Neural cell (in vitro differentiated cells): ENCODE measurements around the gene TXNDC11. TPM values are rescaled to one million over a fixed set of nuclear protein-coding genes. Genes with fewer than 3 reads are reported as not detected.

Experiments used
- H2AFZ ChIP-seq: fragments of 200-600, 300-800 bp; sonication (generic), shearing (Covaris generic); 2 replicates; pipeline ENCODE4 v1.6.0; 2014; ENCODE audit warnings: low read depth, mild to moderate bottlenecking, antibody characterized with exemption, low read length, moderate library complexity
- H3F3A ChIP-seq: fragments of 200-600 bp; shearing (Covaris generic); 2 replicates; pipeline ENCODE4 v1.6.1; 2016; ENCODE audit warnings: mild to moderate bottlenecking, moderate library complexity, mixed read lengths, antibody characterized with exemption, low read length; ENCODE audit not compliant: insufficient read depth, poor library complexity, severe bottlenecking
- H3K27ac ChIP-seq: fragments of 200-600, 300-800 bp; sonication (generic), shearing (Covaris generic); 2 replicates; pipeline ENCODE4 v1.5.1; 2014; ENCODE audit warnings: mild to moderate bottlenecking, low read length, moderate library complexity
- H3K27me3 ChIP-seq: fragments of 300-800, 200-600 bp; sonication (generic), shearing (Covaris generic); 2 replicates; pipeline ENCODE4 v1.6.0; 2014; ENCODE audit warnings: mild to moderate bottlenecking, low read depth, low read length, moderate library complexity; ENCODE audit not compliant: insufficient read depth
- H3K36me3 ChIP-seq: fragments of 300-800, 200-600 bp; sonication (generic), shearing (Covaris generic); 2 replicates; pipeline ENCODE4 v1.5.1; 2014; ENCODE audit warnings: mild to moderate bottlenecking, antibody characterized with exemption, low read length, moderate library complexity; ENCODE audit not compliant: insufficient read depth
- H3K4me2 ChIP-seq: fragments of 300-800, 200-600 bp; sonication (generic), shearing (Covaris generic); 2 replicates; pipeline ENCODE4 v1.6.0; 2014; ENCODE audit warnings: mild to moderate bottlenecking, low read length
- H3K4me3 ChIP-seq: fragments of 300-800, 200-600 bp; sonication (generic), shearing (Covaris generic); 2 replicates; pipeline ENCODE4 v1.5.1; 2014; ENCODE audit warnings: mild to moderate bottlenecking, low read length, moderate library complexity
- H3K79me2 ChIP-seq: fragments of 200-600 bp; shearing (Covaris generic); replicated peaks from 2 replicates; pipeline ENCODE4 v1.6.0; 2014; ENCODE audit warnings: mild to moderate bottlenecking, low read length, moderate library complexity; ENCODE audit not compliant: insufficient read depth
- H3K9ac ChIP-seq: fragments of 300-800, 200-600 bp; sonication (generic), shearing (Covaris generic); 2 replicates; pipeline ENCODE4 v1.6.1; 2016; ENCODE audit warnings: mild to moderate bottlenecking, low read length, mixed read lengths
- H3K9me2 ChIP-seq: fragments of 200-600 bp; shearing (Covaris generic); 2 replicates; pipeline ENCODE4 v1.6.1; 2016; ENCODE audit warnings: mild to moderate bottlenecking, low read length, mixed read lengths; ENCODE audit not compliant: insufficient read depth
- H3K9me3 ChIP-seq: fragments of 200-600, 300-800 bp; sonication (generic), shearing (Covaris generic); 2 replicates; pipeline ENCODE4 v1.6.1; 2016; ENCODE audit warnings: mild to moderate bottlenecking, mixed run types, low read length, moderate library complexity, mixed read lengths
- H4K20me1 ChIP-seq: fragments of 200-600 bp; shearing (Covaris generic); 2 replicates; pipeline ENCODE4 v1.6.1; 2016; ENCODE audit warnings: mild to moderate bottlenecking, mixed run types; ENCODE audit not compliant: insufficient read depth
- EP300 ChIP-seq: fragments of 450-650 bp; conservative IDR thresholded peaks from 2 replicates; pipeline ENCODE4 v1.6.1; 2014; ENCODE audit warnings: antibody characterized with exemption, mild to moderate bottlenecking, moderate library complexity; ENCODE audit not compliant: poor library complexity, severe bottlenecking
- EZH2 ChIP-seq: fragments of 200-600, 300-800 bp; shearing (Covaris generic), sonication (generic); IDR thresholded peaks from 2 replicates; pipeline ENCODE4 v1.6.1; 2014; ENCODE audit warnings: antibody characterized with exemption, low read length, borderline replicate concordance, mild to moderate bottlenecking; ENCODE audit not compliant: insufficient read depth, poor library complexity, severe bottlenecking
- MXI1 ChIP-seq: fragments of 450-650 bp; conservative IDR thresholded peaks from 2 replicates; pipeline ENCODE4 v1.6.1; 2014; ENCODE audit warnings: antibody characterized with exemption, mild to moderate bottlenecking; ENCODE audit not compliant: poor library complexity, severe bottlenecking
- POLR2AphosphoS5 ChIP-seq: IDR thresholded peaks from 2 replicates; pipeline ENCODE4 v1.6.1; 2012
- RAD21 ChIP-seq: fragments of 450-650 bp; conservative IDR thresholded peaks from 2 replicates; pipeline ENCODE4 v1.6.1; 2014; ENCODE audit warnings: antibody characterized with exemption, mild to moderate bottlenecking, moderate library complexity
- SMC3 ChIP-seq: fragments of 450-650 bp; conservative IDR thresholded peaks from 2 replicates; pipeline ENCODE4 v1.6.1; 2014; ENCODE audit warnings: antibody characterized with exemption, mild to moderate bottlenecking, moderate library complexity; ENCODE audit not compliant: poor library complexity
- TAF1 ChIP-seq: IDR thresholded peaks from 2 replicates; pipeline ENCODE4 v1.6.1; 2012; ENCODE audit warnings: low read depth
- polyA plus RNA-seq: library from polyadenylated mRNA; depleted of rRNA; stranded (reverse); fragments of >200 nt; gene quantifications from 2 replicates; pipeline ENCODE4 v1.2.3, GENCODE V29; 2014
- TF ChIP-seq, protein P1 (sequence below): fragments of 450-650 bp; IDR thresholded peaks from 2 replicates; pipeline ENCODE4 v1.5.1; 2014; ENCODE audit warnings: antibody characterized with exemption, mild to moderate bottlenecking, moderate library complexity; ENCODE audit not compliant: poor library complexity, severe bottlenecking
- TF ChIP-seq, protein P2 (sequence below): IDR thresholded peaks from 2 replicates; pipeline ENCODE4 v1.6.1; 2012; ENCODE audit warnings: borderline replicate concordance

TXNDC11 gene
- polyA plus RNA-seq, 1 donor from 2014 or later = 10.9 TPM

DNA sequence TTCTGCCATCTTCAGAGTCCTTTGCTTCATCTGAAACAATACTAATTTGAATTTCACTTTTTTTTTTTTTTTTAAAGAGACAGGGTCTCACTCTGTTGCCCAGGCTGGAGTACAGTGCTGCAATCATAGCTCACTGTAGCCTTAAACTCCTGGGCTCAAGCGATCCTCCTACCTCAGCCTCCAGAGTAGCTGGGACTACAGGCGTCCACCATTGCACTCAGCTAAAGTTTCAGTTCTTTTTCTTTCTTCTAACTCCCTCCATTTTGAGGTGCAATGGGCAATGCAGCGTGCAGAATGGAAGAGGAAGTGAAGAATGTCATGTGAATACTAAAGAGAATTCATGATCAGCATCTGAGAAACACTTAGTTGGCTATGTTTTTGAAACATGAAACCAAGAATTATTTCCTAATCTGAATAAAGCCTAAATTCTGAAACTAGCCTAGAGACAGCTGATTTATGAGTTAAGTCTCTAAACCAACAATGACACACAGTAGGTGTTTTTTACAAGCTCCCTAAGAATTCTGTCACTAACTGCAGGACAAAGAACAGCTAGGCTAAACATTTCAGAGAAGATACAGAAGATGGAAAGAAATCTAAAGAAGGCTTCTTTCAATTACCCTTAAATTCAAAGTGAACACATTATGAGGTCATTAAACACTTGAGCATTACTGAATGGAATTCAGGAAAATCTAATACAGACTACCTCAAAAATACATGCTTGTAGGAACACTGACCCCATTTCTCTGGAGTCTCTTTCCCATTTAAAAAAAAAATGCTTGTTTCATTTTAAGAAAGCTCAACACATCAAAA lies 53.4 kb downstream of the TXNDC11 start:
- Histone ChIP-seq H3K4me3 (no peak overlapping the region), H2AFZ (no peak overlapping the region), H4K20me1 (no peaks in the 10 kb centered on the region), H3K4me2 (no peak overlapping the region), H3K9me3 (no peaks in the 10 kb centered on the region), H3K9ac (no peak overlapping the region), H3K27ac (no peak overlapping the region), H3K79me2 (no peaks in the 10 kb centered on the region), H3F3A (no peaks in the 10 kb centered on the region), H3K9me2 (no peaks in the 10 kb centered on the region), H3K27me3 (no peaks in the 10 kb centered on the region), H3K36me3 (peaks cover 8% of the 10 kb centered on the region)
- no peak for TF ChIP-seq TAF1
- no peak for TF ChIP-seq MXI1
- no peak for TF ChIP-seq POLR2AphosphoS5
- TF ChIP-seq, protein P1, sequence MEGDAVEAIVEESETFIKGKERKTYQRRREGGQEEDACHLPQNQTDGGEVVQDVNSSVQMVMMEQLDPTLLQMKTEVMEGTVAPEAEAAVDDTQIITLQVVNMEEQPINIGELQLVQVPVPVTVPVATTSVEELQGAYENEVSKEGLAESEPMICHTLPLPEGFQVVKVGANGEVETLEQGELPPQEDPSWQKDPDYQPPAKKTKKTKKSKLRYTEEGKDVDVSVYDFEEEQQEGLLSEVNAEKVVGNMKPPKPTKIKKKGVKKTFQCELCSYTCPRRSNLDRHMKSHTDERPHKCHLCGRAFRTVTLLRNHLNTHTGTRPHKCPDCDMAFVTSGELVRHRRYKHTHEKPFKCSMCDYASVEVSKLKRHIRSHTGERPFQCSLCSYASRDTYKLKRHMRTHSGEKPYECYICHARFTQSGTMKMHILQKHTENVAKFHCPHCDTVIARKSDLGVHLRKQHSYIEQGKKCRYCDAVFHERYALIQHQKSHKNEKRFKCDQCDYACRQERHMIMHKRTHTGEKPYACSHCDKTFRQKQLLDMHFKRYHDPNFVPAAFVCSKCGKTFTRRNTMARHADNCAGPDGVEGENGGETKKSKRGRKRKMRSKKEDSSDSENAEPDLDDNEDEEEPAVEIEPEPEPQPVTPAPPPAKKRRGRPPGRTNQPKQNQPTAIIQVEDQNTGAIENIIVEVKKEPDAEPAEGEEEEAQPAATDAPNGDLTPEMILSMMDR = no peak
- no peak for TF ChIP-seq RAD21
- TF ChIP-seq, protein P2, sequence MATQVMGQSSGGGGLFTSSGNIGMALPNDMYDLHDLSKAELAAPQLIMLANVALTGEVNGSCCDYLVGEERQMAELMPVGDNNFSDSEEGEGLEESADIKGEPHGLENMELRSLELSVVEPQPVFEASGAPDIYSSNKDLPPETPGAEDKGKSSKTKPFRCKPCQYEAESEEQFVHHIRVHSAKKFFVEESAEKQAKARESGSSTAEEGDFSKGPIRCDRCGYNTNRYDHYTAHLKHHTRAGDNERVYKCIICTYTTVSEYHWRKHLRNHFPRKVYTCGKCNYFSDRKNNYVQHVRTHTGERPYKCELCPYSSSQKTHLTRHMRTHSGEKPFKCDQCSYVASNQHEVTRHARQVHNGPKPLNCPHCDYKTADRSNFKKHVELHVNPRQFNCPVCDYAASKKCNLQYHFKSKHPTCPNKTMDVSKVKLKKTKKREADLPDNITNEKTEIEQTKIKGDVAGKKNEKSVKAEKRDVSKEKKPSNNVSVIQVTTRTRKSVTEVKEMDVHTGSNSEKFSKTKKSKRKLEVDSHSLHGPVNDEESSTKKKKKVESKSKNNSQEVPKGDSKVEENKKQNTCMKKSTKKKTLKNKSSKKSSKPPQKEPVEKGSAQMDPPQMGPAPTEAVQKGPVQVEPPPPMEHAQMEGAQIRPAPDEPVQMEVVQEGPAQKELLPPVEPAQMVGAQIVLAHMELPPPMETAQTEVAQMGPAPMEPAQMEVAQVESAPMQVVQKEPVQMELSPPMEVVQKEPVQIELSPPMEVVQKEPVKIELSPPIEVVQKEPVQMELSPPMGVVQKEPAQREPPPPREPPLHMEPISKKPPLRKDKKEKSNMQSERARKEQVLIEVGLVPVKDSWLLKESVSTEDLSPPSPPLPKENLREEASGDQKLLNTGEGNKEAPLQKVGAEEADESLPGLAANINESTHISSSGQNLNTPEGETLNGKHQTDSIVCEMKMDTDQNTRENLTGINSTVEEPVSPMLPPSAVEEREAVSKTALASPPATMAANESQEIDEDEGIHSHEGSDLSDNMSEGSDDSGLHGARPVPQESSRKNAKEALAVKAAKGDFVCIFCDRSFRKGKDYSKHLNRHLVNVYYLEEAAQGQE = no peak
- TF ChIP-seq EP300 = no peak
- TF ChIP-seq SMC3 = no peak
- no peak for TF ChIP-seq EZH2

DNA sequence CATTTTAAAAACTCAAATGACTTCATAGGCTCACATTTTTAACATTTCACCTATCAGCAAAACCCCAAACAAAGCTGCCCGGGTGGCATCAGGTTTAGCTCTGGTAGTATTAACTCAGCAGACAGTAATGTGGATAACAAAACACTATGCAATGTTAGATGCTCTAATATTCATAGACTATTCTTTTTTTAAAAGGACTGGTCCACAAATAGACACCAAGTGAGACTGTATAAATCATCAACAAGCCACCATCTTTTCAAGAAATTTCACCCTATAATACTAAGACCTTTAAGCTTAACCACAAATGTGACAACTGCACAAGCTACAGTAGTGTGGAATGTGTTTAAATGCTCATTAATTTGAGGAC lies 54.2 kb downstream of the TXNDC11 start:
- no peaks in the 10 kb centered on the region for H4K20me1 ChIP-seq
- no peak overlapping the region for H2AFZ ChIP-seq
- H3K79me2 ChIP-seq = no peaks in the 10 kb centered on the region
- H3K27me3 ChIP-seq = no peaks in the 10 kb centered on the region
- no peak overlapping the region for H3K4me2 ChIP-seq
- H3K27ac ChIP-seq = no peak overlapping the region
- no peak overlapping the region for H3K4me3 ChIP-seq
- no peaks in the 10 kb centered on the region for H3K9me3 ChIP-seq
- no peaks in the 10 kb centered on the region for H3K9me2 ChIP-seq
- H3K36me3 ChIP-seq = peaks cover 8% of the 10 kb centered on the region
- no peak overlapping the region for H3K9ac ChIP-seq
- H3F3A ChIP-seq = no peaks in the 10 kb centered on the region
- TF ChIP-seq, protein P1 = no peak
- TF ChIP-seq SMC3 (no peak), EZH2 (no peak), RAD21 (no peak), MXI1 (no peak), TAF1 (no peak), EP300 (no peak), POLR2AphosphoS5 (no peak)
- TF ChIP-seq, protein P2 = no peak
